ENCODE data around the gene TRAF7. TPM values are rescaled to one million over a fixed set of nuclear protein-coding genes. Genes with fewer than 3 reads are reported as not detected.

Gene TRAF7
- total RNA-seq, 1 donor from 2014 or later: 76.2 TPM

DNA sequence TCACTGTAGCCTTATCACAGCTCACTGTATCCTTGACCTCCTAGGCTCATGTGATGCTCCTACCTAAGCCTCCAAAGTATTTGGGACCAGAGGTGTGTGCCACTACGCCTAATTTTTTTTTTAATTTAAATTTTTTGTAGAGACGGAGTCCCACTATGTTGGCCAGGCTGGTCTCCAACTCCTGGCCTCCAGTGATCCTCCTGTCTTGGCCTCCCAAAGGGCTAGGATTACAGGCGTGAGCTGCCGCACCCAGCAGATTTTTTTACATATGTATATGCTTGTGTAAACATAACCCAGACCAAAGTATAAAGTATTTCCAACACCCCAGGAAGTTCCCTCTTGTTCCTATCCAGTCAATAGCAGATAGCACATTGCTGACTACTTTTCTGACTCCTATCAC lies 60.7 kb downstream of the TRAF7 start:
- no peak for DNase-seq (ENCODE audit: low spot score)

DNA sequence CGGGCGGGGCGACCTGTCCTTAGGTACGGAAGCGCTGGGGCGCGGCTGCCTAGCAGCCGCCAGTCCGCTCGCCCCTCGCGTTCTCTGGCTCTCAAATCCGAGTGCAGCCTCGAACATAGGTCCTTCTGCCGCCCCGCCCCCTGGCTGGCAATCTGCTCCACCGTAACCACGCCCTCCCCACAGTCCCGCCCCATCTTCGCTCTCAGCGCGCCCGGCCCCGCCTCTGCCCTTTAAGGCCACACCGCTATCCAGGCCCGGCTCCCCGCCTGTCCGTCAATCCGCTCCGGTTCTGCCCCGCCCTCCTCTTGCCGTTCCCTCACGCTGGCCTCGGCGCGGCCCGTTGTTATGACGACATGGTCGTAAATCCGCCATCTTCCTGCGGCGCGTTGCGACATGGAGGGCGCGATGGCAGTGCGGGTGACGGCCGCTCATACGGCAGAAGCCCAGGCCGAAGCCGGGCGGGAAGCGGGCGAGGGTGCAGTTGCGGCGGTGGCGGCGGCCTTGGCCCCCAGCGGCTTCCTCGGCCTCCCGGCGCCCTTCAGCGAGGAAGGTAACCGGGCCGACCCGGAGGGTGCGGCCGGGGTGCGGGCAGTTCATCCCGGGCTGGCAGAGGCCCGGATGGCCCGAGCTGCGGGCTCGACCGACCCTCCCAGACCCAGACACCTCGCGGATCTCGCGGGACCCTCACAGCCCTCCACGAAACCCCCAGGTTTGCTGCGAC lies 67.8 kb downstream of the TRAF7 start, which contains the start of gene E4F1:
TSS of gene E4F1 (plus strand) at position 371 of the 721 bp plus-strand sequence. CDS start at position 394, 23 bp downstream.
- peak; percentile 99 for DNase-seq (ENCODE audit: low spot score)

DNA sequence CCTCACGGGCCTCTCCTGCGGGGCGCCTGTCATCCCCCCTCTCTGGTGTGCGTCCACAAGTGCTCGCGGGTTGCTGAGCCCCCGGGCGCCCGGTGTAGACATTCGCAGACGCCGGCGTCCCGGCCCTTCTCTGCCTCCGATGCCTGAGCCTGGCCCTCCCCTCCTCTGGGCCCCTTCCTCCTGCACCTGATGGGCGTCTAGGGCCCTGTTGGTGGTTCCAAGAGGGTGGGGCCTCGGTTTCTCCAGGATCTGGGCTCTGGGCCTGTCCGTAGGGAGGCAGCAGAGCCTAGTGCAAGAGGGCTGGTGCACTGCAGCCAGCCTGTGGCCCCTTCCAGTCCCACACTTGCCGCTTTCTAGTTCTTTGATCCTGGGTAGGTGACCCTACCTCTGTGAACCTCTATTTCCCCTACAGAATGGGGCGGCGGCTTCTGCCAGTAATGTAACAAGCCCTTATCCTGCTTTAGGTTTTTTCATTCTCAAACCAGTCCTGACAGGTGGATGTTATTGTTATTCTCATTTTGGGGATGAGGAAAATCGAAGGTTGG lies 68.4 kb downstream of the TRAF7 start:
- DNase-seq (ENCODE audit: low spot score): no peak

DNA sequence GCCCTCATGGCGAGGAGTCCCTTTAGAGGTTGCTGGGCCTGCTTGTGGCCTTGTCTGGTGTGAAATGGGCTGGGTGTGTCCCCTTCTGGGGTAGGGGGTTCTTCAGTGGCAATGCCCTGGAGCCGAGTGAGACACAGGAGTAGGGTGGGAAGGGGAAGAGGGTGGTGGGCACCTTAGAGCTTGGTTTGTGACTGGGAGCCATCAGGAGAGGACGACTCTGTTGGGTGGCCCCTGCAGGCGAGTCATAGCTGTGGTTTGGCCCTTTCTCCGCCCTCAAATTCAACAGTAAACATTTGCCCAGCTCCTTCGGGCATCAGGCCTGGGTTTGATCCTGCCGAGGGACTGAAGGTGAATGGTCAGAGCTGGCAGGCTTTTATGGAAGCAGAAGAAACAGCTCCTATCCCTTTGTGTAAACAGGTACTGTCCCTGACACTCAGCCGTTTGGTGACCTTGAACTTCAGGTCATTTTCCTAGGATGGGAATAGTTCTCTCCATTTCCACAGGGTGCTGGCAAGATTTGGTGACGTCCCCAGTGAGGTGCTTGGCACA lies 70.7 kb downstream of the TRAF7 start:
- DNase-seq (ENCODE audit: low spot score): no peak

DNA sequence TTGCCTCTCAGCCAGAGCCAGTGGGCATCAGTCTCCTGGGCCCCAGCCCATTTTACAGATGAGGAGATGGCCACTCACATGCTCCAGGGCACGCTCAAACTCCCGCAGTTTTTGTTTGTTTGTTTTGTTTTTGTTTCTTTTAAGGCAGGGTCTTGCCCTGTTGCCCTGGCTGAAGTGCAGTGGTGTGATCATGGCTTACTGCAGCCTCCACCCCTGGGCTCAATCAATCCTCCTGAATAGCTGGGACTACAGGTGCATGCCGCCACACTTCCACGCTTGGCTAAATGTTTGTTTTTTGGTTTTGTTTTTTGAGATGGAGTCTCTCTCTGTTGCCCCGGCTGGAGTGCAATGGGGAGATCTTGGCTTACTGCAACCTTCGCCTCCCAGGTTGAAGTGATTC lies 71.3 kb downstream of the TRAF7 start:
- no peak for DNase-seq (ENCODE audit: low spot score)

Other genes with a start within 250 kb of the TRAF7 start
- 12.9 TPM for gene HS3ST6, start 237.4 kb upstream of the TRAF7 start, total RNA-seq
- gene MSRB1, start 212.6 kb upstream of the TRAF7 start, total RNA-seq: 27.2 TPM
- gene RPL3L, start 201.1 kb upstream of the TRAF7 start, total RNA-seq: not detected
- 97.5 TPM for gene NDUFB10, start 196.2 kb upstream of the TRAF7 start, total RNA-seq
- gene RPS2, start 191.0 kb upstream of the TRAF7 start, total RNA-seq: 2,737 TPM
- gene RNF151, start 188.9 kb upstream of the TRAF7 start, total RNA-seq: not detected
- gene TBL3, start 183.7 kb upstream of the TRAF7 start, total RNA-seq: 37.0 TPM
- gene NOXO1, start 174.3 kb upstream of the TRAF7 start, total RNA-seq: 0.65 TPM
- gene GFER, start 171.6 kb upstream of the TRAF7 start, total RNA-seq: 16.5 TPM
- gene SYNGR3, start 165.8 kb upstream of the TRAF7 start, total RNA-seq: 0.86 TPM
- 46.4 TPM for gene ZNF598, start 146.0 kb upstream of the TRAF7 start, total RNA-seq
- not detected for gene NPW, start 136.0 kb upstream of the TRAF7 start, total RNA-seq
- 106 TPM for gene NHERF2, start 128.9 kb upstream of the TRAF7 start, total RNA-seq
- 11.8 TPM for gene NTHL1, start 107.9 kb upstream of the TRAF7 start, total RNA-seq
- gene TSC2, start 107.8 kb upstream of the TRAF7 start, total RNA-seq: 178 TPM
- 165 TPM for gene PKD1, start 19.9 kb upstream of the TRAF7 start, total RNA-seq
- 0.83 TPM for gene RAB26, start 7.2 kb upstream of the TRAF7 start, total RNA-seq
- 0.05 TPM for gene CASKIN1, start 40.8 kb downstream of the TRAF7 start, total RNA-seq
- 37.0 TPM for gene MLST8, start 49.7 kb downstream of the TRAF7 start, total RNA-seq
- 7.4 TPM for gene BRICD5, start 55.1 kb downstream of the TRAF7 start, total RNA-seq
- 11.3 TPM for gene PGP, start 59.1 kb downstream of the TRAF7 start, total RNA-seq
- 24.7 TPM for gene E4F1, start 67.8 kb downstream of the TRAF7 start, total RNA-seq
- 1.5 TPM for gene DNASE1L2, start 80.7 kb downstream of the TRAF7 start, total RNA-seq
- gene ECI1, start 95.8 kb downstream of the TRAF7 start, total RNA-seq: 47.8 TPM
- gene RNPS1, start 112.3 kb downstream of the TRAF7 start, total RNA-seq: 178 TPM
- 10.4 TPM for gene ABCA3, start 184.9 kb downstream of the TRAF7 start, total RNA-seq